WTC11 (cell line): Measurements from ENCODE around the gene CCDC8. TPM values are rescaled to one million over a fixed set of nuclear protein-coding genes. Genes with fewer than 3 reads are reported as not detected.

Experiments
- ATAC-seq: fragments of 200-7000 bp; cut with Tn5 transposase; 2 replicates; pipeline ENCODE4 v1.10.0; 2021; ENCODE audit warnings: mild to moderate bottlenecking, moderate library complexity
- CTCF ChIA-PET: fragments of 300-600 bp; sonication (Branson Sonifier 250); formaldehyde crosslinking; loops from one replicate; lab custom pipeline; 2021; ENCODE audit warnings: antibody characterized with exemption; lab: Charles Lee
- POLR2A ChIA-PET: fragments of 350-600 bp; sonication (Branson Sonifier 250); formaldehyde crosslinking; loops from one replicate; lab custom pipeline; 2021; ENCODE audit warnings: antibody characterized with exemption; lab: Charles Lee
- DNase-seq: peaks from one replicate; pipeline ENCODE4 v3.0.0; 2021; ENCODE audit warnings: low spot score
- H3K27ac Mint-ChIP-seq: 2 replicates; pipeline ENCODE4 v1.8.0; 2021; ENCODE audit warnings: mixed read lengths
- H3K27me3 Mint-ChIP-seq: 2 replicates; pipeline ENCODE4 v1.8.0; 2021; ENCODE audit warnings: low read depth, mild to moderate bottlenecking, moderate library complexity, mixed read lengths
- H3K36me3 Mint-ChIP-seq: 2 replicates; pipeline ENCODE4 v1.8.0; 2021; ENCODE audit warnings: mixed read lengths
- H3K4me1 Mint-ChIP-seq: 2 replicates; pipeline ENCODE4 v1.8.0; 2022; ENCODE audit warnings: mixed read lengths
- H3K4me3 Mint-ChIP-seq: 2 replicates; pipeline ENCODE4 v1.8.0; 2021; ENCODE audit warnings: mild to moderate bottlenecking, moderate library complexity, mixed read lengths
- H3K9me3 Mint-ChIP-seq: 2 replicates; pipeline ENCODE4 v1.8.0; 2021; ENCODE audit warnings: mixed read lengths
- AR ChIP-seq: fragments of 250-450 bp; sonication (Bioruptor Pico); IDR thresholded peaks from 2 replicates; pipeline ENCODE4 v1.9.0; 2021; ENCODE audit warnings: mild to moderate bottlenecking
- ATF3 ChIP-seq: sonication (generic); formaldehyde crosslinking; conservative IDR thresholded peaks from 2 replicates; pipeline ENCODE4 v1.8.1; 2022; ENCODE audit warnings: mild to moderate bottlenecking, missing genetic modification reagents
- CREM ChIP-seq: sonication (generic); formaldehyde crosslinking; IDR thresholded peaks from 2 replicates; pipeline ENCODE4 v1.8.1; 2022; ENCODE audit warnings: mild to moderate bottlenecking, missing genetic modification reagents, moderate library complexity
- CTCF ChIP-seq: fragments of 200-600 bp; IDR thresholded peaks from 2 replicates; pipeline ENCODE4 v1.8.0; 2022; ENCODE audit warnings: antibody characterized with exemption
- EMX1 ChIP-seq: fragments of 250-450 bp; sonication (Bioruptor Pico); IDR thresholded peaks from 2 replicates; pipeline ENCODE4 v1.8.0; 2021; ENCODE audit warnings: mild to moderate bottlenecking
- ERG ChIP-seq: fragments of 250-450 bp; sonication (Bioruptor Pico); IDR thresholded peaks from 2 replicates; pipeline ENCODE4 v1.8.0; 2021; ENCODE audit warnings: mild to moderate bottlenecking
- FOXP4 ChIP-seq: sonication (generic); formaldehyde crosslinking; IDR thresholded peaks from 2 replicates; pipeline ENCODE4 v1.8.0; 2022; ENCODE audit warnings: mild to moderate bottlenecking, missing genetic modification reagents
- MAX ChIP-seq: sonication (generic); formaldehyde crosslinking; IDR thresholded peaks from 2 replicates; pipeline ENCODE4 v1.8.0; 2022; ENCODE audit warnings: mild to moderate bottlenecking, missing genetic modification reagents
- MLX ChIP-seq: sonication (generic); formaldehyde crosslinking; IDR thresholded peaks from 2 replicates; pipeline ENCODE4 v1.8.1; 2023; ENCODE audit warnings: mild to moderate bottlenecking, missing genetic modification reagents, moderate library complexity
- SMAD4 ChIP-seq: sonication (generic); formaldehyde crosslinking; IDR thresholded peaks from 2 replicates; pipeline ENCODE4 v1.8.0; 2022; ENCODE audit warnings: mild to moderate bottlenecking, missing genetic modification reagents
- SP1 ChIP-seq: sonication (generic); formaldehyde crosslinking; conservative IDR thresholded peaks from 2 replicates; pipeline ENCODE4 v1.8.1; 2022; ENCODE audit warnings: missing genetic modification reagents
- ZNF138 ChIP-seq: sonication (generic); formaldehyde crosslinking; conservative IDR thresholded peaks from 2 replicates; pipeline ENCODE4 v1.8.1; 2022; ENCODE audit warnings: mild to moderate bottlenecking, moderate library complexity, missing genetic modification reagents
- ZNF263 ChIP-seq: sonication (generic); formaldehyde crosslinking; IDR thresholded peaks from 2 replicates; pipeline ENCODE4 v1.8.1; 2022; ENCODE audit warnings: low read depth, mild to moderate bottlenecking, moderate library complexity, missing genetic modification reagents
- ZNF317 ChIP-seq: sonication (generic); formaldehyde crosslinking; IDR thresholded peaks from 2 replicates; pipeline ENCODE4 v1.8.1; 2023; ENCODE audit warnings: low read depth, mild to moderate bottlenecking, moderate library complexity, missing genetic modification reagents, borderline replicate concordance
- ZNF396 ChIP-seq: fragments of 250-450 bp; sonication (Bioruptor Pico); IDR thresholded peaks from 2 replicates; pipeline ENCODE4 v1.8.0; 2021; ENCODE audit warnings: mild to moderate bottlenecking, moderate library complexity, borderline replicate concordance
- ZNF423 ChIP-seq: fragments of 250-450 bp; sonication (Bioruptor Pico); IDR thresholded peaks from 2 replicates; pipeline ENCODE4 v2.1.2; 2022; ENCODE audit warnings: mild to moderate bottlenecking, moderate library complexity
- ZSCAN18 ChIP-seq: fragments of 250-450 bp; sonication (Bioruptor Pico); IDR thresholded peaks from 2 replicates; pipeline ENCODE4 v2.1.2; 2022; ENCODE audit warnings: mild to moderate bottlenecking, moderate library complexity
- total RNA-seq: library from RNA; stranded (reverse); gene quantifications from 3 replicates; pipeline ENCODE4 v1.2.3, GENCODE V29; 2021

CCDC8 gene
- total RNA-seq, 1 experiment from 2014 or later, result 25.7 TPM

GRCh38 chr19:46404753-46405468, 8.5 kb downstream of the CCDC8 start:
- Mint-ChIP-seq H3K36me3 (no peaks in the 10 kb centered on the region), H3K27ac (no peak overlapping the region), H3K9me3 (no peaks in the 10 kb centered on the region), H3K27me3 (peaks cover 40% of the 10 kb centered on the region), H3K4me3 (peak overlapping the region; percentile 77), H3K4me1 (peaks cover 60% of the 10 kb centered on the region)
- ATAC-seq (peak; percentile 43), DNase-seq (peak; percentile 66)
- CTCF ChIA-PET, result interaction anchor here (0.6 to 3.8 kb wide), 21 partner anchors 8 to 326 kb away, joined by 3 to 47 read pairs (median 5); partner anchors contain the start of gene CCDC8
- TF ChIP-seq AR (no peak), CTCF (0 out of 2 replicates have a peak, but pooled peaks have one; percentile 2), EMX1 (no peak), ZNF423 (CRISPR knock-in tag) (no peak)
- POLR2A ChIA-PET, result interaction anchor here (0.6 to 3.1 kb wide), 4 partner anchors 8 to 27 kb away, joined by 3 to 20 read pairs (median 6); partner anchors contain the start of gene CCDC8

GRCh38 chr19:46404055-46404752, 9.2 kb downstream of the CCDC8 start:
- Mint-ChIP-seq H3K9me3 (no peaks in the 10 kb centered on the region), H3K4me1 (peaks cover 57% of the 10 kb centered on the region), H3K27ac (peak overlapping the region; percentile 1), H3K27me3 (peaks cover 40% of the 10 kb centered on the region)
- CTCF ChIA-PET, result interaction anchor here (0.5 to 5.6 kb wide), 25 partner anchors 9 to 310 kb away, joined by 3 to 47 read pairs (median 4); partner anchors contain the start of gene CCDC8
- TF ChIP-seq FOXP4 (CRISPR knock-in tag) (no peak), CREM (CRISPR knock-in tag) (no peak), ZSCAN18 (no peak), ZNF263 (peak; percentile 55; the same call in 1 of the 2 replicates), ERG (CRISPR knock-in tag) (no peak), ZNF138 (CRISPR knock-in tag) (no peak), ZNF396 (CRISPR knock-in tag) (no peak), ZNF423 (CRISPR knock-in tag) (peak; percentile 89), MAX (CRISPR knock-in tag) (peak; percentile 67; the same call in 1 of the 2 replicates), ZNF317 (CRISPR knock-in tag) (no peak), MLX (CRISPR knock-in tag) (no peak), ATF3 (CRISPR knock-in tag) (no peak), SP1 (CRISPR knock-in tag) (peak; percentile 50; the same call in 1 of the 2 replicates), SMAD4 (CRISPR knock-in tag) (no peak)
- TF ChIP-seq, all 79 proteins: peak for 4
- DNase-seq (no peak), ATAC-seq (peak; percentile 20)
- POLR2A ChIA-PET, result interaction anchor here (0.5 to 3.1 kb wide), 5 partner anchors 9 to 658 kb away, joined by 3 to 20 read pairs (median 3); partner anchors contain the start of genes CALM3 and CCDC8
- Mint-ChIP-seq H3K4me3 (peak overlapping the region; percentile 77), H3K36me3 (no peaks in the 10 kb centered on the region)
